TTC549 (cell line): Measurements from ENCODE around the gene ADAMTS15.
"Not testable (repeated sequence)": the region's sequence is repeated elsewhere in the genome, so short reads cannot be mapped to it uniquely, and the experiment has no call there.

Experiments
- FAIRE-seq: peaks from 2 replicates; lab custom pipeline; 2012; peaks lifted over from hg19 to GRCh38; lab: Jason Lieb, UNC

Gene ADAMTS15

DNA sequence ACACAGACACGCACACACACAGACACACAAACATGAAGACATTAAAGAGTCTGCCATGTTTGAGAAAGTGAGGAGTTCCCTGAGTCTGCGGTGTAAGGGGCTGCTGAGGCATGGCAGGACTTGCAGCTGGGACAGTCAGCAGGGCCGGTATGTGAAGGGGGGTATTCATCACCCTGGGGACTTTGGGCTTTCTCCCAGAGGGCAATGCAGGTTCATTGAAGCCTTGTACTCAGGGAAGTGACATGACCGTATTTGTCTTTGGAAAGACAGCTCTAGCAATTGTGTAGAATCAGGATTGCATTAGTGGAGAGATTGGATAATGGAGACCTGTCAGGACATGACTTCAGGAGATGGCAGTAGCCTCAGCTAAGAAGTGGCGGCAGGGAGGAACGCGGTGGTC lies 10.6 kb upstream of the ADAMTS15 start:
- FAIRE-seq: no peak

DNA sequence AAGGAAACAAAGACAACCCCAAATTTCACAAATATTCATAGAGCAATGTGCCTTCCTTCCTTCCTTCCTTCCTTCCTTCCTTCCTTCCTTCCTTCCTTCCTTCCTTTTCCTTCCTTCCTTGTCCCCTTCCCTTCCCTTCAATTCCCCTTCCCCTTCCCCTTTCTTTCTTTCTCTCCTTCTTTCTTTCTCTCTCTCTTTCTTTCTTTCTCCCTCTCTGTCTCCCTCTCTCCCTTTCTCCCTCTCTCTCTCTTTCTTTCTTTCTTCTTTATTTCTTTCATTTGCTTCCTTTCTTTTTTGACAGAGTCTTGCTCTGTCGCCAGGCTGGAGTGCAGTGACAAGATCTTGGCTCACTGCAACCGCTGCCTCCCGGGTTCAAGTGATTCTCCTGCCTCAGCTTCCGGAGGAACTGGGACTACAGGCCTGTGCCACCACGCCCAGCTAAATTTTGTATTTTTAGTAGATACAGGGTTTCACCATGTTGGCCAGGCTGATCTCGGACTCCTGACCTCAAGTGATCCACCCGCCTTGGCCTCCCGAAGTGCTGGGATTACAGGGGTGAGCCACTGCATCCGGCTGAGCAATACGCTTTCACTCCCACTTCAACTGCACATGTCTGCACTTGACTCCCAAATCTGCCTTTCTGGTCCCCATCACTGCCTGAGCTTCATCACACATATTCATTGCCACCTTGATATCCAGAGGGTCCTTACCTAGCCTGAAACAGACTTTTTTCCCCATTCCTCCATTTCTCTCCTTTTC lies 9.9 kb upstream of the ADAMTS15 start:
- not testable (repeated sequence) for FAIRE-seq

DNA sequence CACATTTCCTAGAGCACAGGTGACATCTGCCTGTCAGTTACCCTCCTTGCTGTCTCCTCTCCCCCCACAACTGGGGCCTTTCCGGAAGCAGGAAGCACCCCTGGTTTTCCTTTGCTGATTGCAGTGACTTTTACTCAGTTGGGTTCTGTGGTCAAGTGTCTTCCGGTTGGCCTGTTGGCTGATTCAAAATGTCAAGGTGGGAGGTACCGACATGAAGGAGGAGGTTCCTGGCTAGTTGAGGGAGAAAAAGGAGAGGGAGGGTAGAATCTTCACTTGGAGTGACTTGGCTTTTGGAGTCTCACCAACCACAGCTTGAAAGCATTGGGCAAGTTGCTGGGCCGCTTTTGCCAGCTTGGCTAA lies 9.3 kb upstream of the ADAMTS15 start:
- no peak for FAIRE-seq

DNA sequence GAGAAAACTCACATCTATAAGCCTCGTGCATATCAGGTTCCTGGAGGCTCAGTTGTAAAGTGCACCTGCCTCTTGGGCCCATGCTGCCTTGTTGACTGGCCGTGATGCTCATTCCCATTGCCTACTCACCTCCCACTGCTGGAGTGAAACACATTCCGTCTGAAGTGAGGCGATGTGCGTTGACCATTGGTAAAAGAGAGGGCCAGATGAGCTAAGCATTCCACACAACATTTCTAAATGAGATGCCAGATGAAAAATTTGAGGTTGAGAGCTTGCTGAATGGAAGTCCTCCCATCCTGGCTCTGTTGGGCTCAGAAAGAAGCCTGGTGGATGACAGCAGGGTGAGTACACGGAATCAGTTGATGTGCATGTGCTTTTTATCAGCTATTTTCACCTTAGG lies 8.6 kb upstream of the ADAMTS15 start:
- no peak for FAIRE-seq

DNA sequence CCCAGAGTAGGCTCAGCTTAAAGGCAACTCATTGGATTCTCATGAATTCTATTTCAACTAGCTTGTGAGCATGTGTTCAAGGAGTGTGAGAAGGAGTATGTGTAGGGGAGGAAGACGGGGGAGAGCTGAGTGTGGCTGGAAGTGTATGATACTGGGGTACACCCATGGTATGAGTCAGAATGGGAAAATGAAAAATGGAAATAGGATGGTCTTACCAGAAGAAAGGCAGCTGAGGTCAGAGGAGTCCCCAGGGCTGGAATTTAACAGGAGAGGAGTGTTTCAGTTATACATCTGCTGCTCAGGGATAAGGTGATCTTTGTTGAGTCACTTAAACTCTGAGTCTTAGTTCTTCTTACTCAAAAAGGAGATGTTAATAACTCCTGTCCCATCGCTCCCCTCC lies 6.7 kb upstream of the ADAMTS15 start:
- no peak for FAIRE-seq

DNA sequence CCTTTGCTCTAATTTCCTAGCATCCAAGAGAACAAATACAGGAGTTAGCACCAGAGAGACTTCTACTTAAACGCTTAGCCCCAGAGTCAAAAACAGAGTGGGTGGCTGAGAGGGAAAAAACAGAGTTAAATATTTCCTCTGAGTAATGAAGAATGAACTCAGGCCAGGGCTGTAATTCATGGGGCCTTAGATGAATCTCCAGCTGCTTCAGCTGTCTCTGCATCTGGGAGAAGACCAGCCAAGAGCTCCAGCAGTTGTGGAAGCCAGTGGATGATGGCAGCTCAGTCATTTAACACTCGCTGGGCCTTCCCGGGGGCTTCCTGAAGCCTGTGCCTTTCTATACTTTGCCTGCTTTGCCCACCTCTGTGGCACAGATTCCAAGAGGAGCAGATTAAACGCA lies 5.7 kb upstream of the ADAMTS15 start:
- no peak for FAIRE-seq

DNA sequence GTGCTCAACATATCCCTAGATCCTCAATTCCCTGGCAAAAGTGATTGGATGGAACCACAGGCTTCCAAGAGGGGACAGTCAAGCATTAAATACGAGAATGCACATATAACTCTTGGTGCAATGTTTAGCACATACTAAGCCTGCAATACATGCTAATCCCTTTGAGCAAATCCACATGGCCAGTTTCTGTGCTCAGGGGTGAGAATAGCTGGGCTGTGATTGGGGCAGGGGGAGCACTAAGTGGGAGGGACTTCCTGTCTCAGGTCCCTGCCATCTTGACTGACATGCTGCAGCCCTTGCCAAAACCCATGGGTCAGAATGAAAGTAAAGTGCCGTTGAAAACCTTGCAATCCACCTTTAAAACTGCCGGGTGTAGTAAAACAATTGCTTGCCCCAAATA lies 2.7 kb upstream of the ADAMTS15 start:
- no peak for FAIRE-seq

DNA sequence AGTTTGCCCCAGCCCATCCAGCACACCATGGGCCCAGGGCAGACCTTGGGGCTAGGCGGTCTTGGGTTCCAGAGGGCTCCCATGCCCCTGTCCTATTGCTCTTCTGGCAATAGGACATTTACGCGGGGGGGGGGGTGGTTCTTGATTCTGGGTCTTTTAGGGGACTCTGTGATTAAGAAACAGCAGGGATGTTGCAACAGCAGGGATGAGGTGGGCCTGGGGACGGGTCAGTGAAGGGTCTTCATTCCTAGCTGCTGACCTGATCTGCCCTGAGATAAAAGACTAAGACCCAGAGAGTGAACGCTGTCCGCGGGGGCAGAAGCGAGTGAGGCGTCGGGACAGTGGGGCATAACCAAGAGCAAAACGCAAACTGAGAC lies 418 bp upstream of the ADAMTS15 start:
- no peak for FAIRE-seq

DNA sequence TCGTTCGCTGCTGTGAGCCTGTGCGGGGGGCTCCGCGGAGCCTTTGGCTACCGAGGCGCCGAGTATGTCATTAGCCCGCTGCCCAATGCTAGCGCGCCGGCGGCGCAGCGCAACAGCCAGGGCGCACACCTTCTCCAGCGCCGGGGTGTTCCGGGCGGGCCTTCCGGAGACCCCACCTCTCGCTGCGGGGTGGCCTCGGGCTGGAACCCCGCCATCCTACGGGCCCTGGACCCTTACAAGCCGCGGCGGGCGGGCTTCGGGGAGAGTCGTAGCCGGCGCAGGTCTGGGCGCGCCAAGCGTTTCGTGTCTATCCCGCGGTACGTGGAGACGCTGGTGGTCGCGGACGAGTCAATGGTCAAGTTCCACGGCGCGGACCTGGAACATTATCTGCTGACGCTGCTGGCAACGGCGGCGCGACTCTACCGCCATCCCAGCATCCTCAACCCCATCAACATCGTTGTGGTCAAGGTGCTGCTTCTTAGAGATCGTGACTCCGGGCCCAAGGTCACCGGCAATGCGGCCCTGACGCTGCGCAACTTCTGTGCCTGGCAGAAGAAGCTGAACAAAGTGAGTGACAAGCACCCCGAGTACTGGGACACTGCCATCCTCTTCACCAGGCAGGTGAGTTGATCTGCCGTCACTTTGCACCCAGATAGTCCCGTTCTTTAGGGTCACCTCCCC lies 1.0 kb downstream of the ADAMTS15 start:
- FAIRE-seq: no peak

DNA sequence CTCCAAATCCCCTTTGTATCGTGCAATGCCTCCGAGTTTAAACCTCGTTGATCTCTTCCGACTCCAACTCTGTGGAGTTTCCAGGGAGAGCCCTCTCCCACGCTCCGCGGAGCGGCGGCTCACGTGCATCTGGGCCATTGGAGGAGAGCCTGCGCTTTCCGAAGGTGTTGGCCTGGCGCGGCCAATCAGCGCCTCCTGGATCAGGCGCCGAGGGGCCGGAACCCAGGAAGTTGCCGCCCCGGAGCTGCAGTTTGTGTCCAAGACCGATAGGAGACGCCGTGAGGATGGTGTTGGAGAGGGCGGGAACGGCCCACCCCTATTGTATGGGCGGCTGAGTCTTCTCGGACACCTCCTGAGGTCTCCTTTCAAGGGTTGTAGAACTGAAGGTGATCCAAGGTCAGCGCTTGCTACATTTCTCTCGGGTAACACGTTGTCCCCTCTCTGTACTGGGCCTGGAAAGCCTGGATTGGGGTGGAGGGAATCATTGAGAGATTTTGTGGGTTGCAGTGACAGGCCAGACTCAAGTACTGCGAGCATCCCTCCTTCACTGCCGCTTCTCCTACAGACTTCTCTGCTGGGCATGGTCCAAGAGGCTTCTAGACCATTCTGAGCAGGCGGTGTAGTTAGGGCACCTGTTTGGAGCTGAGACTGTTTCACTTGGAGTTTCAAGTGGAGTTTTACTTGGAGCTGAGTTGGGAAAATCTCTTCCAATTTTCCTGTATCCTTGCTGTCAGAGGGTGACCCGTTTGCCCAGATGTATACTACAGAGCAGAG lies 1.7 kb downstream of the ADAMTS15 start:
- FAIRE-seq: no peak

DNA sequence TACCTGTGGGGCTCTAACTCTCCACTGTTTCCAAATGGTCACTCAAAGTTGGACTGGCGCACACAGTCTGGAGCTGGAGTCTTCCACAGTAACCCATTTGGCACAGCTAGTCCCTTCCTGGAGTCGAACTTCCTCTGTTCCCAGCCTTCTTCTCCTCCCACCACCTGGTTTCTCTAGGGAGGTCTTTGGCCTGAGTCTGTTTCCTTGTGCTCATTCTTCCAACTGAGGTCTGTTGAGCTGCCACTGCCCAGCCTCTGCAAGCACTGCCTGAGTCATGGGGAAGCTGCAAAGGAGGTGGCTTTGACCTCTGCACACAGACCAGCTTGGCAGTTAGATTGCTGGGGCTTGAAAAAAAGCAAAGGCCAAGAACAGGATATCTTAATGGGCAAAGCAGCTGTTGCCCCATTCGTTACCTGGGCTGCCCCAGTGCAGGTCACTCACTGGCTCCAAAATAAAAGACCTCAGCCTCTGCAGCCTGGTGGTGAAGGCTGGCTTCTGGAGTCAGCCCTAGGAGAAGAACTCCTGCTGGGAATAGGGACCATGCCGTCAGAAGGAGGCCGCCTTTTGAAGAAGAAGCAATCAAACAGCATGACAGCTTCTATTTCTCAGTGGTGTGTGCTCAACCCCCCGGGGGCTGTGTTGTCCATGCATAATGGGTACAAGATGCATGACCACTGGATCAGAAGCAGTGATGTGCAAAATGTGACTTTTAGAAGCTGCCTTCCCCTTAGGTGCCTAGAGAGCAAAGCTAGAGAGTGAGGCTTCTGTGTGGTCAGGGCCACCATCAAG lies 3.0 kb downstream of the ADAMTS15 start:
- no peak for FAIRE-seq

DNA sequence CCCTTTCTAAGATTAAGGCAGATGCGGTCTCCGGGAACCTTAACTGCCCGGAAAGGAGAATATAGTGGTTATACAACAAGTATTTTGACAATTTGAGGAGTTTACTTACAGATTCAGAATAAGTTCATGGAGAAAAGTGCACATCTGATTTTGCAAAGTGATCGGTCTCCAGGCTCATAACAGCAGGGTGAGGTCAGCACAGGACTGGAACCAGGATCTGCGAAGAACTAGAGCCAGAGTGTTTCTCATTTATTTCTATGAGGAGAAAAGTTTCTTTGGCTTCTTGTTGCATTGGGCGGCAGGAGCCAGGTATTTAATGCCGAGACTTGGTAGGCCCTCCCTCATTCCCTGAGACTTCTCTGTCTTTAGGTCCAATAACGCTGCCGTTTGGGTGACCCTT lies 3.7 kb downstream of the ADAMTS15 start:
- FAIRE-seq: no peak

DNA sequence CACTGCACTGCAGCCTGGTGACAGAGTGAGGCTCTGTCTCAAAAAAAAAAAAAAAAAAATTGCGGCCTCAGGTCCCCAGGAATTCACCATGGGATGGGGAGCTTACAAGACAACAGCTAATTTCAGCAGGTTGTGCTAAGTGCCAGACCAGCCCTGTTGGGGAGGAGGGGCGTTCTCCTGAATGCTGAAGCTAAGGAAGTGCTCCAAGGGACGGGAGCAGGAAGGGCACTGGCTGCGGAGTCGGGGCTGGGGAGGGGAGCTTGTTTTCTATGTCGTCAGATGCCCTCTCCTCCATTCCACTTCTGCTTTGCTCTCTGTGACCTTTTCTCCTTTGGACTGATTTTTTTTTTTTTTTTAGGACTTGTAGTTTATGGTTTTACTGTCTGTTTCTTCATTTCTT lies 4.5 kb downstream of the ADAMTS15 start:
- FAIRE-seq: no peak

DNA sequence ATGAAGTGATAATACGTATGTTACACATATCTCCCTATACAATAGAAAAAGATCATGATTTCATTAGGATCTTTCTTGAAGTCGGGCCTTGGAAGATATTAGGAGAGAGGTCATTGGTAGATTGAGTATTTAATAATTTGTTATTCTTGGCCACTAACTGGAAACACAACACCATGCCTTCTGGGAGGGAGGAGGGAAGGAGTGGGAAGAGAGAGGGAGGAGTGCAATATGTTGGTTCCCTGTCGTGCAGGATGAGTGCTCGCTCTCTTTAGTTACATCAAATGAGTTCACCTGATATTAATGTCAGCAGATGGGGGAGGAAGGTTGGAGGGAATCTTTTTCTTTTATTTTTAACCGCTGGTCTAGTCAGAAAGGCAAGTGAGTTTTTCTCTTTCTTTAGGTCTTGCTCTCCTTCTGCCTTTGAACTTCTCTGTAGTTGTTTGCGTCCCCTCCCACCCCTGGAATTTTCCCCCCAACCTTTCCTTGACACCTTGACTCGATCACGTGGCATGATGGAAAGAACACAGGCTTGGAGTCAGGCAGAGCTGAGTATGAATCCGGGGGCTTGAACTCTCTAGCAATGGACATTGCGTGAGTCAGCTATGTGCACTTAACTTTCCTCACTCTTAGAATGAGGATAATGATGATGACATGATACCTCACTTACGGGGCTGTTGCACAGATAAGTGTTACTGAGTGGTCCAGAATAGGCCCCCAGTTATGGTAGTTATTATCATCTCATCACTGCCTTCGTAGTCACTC lies 6.2 kb downstream of the ADAMTS15 start:
- FAIRE-seq: no peak

DNA sequence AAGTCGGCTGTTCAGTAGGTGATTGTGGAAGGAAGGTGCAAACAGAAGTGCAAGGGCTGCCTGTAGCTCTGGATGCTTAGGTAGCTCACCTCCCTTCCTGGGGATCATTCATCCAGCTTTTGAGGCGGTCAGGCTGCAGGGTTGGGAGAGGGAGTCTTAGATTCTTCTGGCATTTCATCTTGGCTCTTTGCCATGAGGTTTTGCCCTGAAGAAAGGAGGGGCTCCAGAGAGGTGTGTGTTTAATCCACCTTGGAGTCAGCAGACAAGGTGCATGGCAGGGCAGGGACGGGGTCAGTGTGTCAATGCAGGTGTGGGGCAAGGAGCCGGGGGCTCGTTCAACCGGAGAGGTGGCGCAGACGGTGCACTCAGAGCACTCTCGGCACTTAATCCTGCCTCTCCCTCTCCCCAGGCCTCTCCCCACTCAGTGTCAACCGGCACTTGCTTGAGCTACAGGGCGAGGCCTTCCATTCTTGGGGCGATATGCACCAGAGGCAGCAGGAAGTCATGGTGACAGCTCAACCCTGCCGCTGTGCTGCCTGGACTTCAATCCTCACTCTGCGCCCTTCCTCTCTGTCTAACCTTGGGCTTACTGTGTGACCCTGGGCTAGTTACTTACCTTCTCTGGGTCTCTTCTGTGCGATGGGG lies 7.2 kb downstream of the ADAMTS15 start:
- FAIRE-seq: no peak

DNA sequence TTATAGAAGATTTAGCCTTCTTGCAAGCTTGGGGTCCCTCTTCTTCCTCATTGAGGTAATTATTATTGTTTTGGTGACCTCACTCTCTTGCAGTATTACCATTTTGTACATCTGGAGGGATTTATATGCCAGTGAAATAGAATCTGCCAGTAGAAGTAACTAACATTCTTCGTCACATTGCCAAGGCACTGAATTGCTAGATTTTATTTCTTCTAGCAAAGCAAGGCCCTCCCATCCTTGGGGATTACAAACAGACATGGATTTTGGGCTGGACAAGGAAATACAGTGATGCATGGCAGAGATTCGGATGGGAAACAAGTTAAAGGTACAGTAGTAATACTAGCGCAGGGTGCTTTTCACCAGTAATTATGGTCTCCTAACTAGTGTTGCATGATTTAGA lies 7.8 kb downstream of the ADAMTS15 start:
- FAIRE-seq: no peak

DNA sequence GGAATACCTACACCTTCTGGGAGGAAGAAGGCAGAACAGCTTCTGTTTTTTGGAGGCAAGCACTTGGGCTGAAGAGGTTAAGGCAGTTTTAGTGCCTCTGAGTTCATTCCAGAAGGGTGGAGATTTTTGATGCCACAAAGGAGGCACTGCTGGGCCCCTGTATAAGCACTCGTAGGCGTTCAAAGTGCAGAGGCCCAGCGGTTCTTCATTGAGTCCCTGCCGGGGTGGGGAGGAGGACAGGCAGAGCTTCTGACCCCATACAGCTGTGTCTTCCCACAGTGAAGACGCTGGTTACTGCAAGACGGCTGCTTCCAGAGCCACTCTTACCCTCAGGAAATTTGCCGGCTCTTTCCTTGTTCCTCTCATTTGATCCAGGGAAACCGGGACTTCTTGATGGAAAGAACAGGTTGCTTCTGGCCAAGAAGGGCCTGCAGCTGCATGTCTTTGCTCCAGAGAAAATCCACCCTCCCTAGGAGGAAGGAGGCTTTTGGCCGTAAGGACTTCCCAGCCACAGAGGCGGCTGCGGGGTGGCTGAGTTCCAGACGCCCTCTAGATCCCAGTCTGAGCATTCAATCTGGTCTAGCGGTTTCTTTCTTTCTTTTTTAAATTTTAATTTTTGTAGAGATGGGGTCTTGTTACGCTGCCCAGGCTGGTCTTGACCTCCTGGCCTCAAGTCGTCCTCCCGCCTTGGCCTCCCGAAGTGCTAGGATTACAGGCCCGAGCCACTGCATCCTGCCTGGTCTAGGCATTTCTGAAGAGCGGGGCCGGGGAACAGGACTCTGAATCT lies 9.4 kb downstream of the ADAMTS15 start:
- FAIRE-seq: no peak

DNA sequence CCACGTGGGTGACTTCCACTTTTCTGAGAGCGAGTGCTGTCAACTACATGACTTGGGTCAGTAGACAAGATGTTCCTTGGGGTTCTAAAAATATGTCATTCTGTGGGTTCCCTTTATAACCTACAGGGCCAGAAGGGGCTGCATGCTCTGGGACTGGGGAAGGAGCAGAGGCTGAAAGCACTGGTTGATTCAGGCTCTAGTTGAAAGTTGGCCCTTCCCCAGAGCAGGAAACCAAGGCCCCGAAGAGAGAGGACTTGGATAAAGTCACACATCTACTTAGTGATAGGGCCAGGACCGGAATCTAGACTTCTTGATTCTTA lies 9.9 kb downstream of the ADAMTS15 start:
- FAIRE-seq: no peak

DNA sequence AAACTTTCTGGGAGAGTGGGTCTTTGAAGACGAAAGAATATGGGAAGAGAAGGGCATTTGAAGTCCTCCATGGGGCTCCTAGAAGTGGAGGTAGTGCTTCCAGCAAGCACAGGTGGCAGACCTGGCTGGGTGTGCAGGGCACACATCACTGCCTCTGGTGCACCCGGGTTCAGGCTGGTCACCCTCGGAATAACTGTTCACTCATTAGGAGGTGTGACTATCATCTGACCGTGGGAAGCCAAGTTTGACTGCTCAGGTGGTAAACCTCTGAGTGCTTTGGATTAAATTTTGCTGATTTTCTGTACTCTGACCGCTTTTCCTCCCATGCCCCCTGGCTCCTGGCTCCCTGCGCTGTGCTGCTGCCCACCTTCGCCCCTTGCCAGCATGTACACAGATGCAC lies 11.1 kb downstream of the ADAMTS15 start:
- no peak for FAIRE-seq

DNA sequence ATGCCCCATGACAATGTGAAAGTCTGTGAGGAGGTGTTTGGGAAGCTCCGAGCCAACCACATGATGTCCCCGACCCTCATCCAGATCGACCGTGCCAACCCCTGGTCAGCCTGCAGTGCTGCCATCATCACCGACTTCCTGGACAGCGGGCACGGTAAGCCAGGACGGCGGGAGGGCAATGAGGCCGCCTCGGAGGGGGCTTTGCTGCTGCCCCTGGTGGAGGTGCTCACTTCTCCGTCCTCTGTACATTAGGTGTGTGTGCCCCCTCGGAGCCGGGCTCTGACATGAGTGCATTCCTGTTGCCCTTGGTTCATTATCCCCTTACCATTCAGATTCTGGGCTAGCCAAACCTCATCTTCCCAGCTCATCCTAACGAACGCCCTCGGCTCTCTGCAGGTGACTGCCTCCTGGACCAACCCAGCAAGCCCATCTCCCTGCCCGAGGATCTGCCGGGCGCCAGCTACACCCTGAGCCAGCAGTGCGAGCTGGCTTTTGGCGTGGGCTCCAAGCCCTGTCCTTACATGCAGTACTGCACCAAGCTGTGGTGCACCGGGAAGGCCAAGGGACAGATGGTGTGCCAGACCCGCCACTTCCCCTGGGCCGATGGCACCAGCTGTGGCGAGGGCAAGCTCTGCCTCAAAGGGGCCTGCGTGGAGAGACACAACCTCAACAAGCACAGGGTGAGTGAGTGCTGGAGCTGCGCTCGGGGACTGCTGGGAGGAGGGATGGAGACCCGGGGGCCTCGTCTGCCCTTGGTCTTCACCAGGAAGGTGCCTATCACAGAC lies 13.8 kb downstream of the ADAMTS15 start:
- FAIRE-seq: no peak
